ENCODE measurements around the gene RBL1.

Gene RBL1

GRCh38 chr20:36992802-36993334 lies 102.9 kb downstream of the RBL1 start:
- H3K36me3 ChIP-seq (ENCODE audit: control insufficient read depth, insufficient read depth, low read length) = peaks cover 33% of the 10 kb centered on the region
- H3K4me3 ChIP-seq (ENCODE audit: low read depth, low read length) = no peak overlapping the region
- H3K9ac ChIP-seq (ENCODE audit: low read length) = no peak overlapping the region

GRCh38 chr20:36991703-36992102 lies 104.1 kb downstream of the RBL1 start:
- H3K4me3 ChIP-seq (ENCODE audit: low read depth, low read length) = no peak overlapping the region
- peaks cover 31% of the 10 kb centered on the region for H3K9me3 ChIP-seq (ENCODE audit: control insufficient read depth, insufficient read depth, low read depth, low read length)
- H3K36me3 ChIP-seq (ENCODE audit: control insufficient read depth, insufficient read depth, low read length) = peaks cover 22% of the 10 kb centered on the region
- H3K27me3 ChIP-seq (ENCODE audit: control insufficient read depth, insufficient read depth, low read length) = no peaks in the 10 kb centered on the region
- no peak overlapping the region for H3K9ac ChIP-seq (ENCODE audit: low read length)
- no peak overlapping the region for H3K27ac ChIP-seq (ENCODE audit: low read depth, low read length)
- peaks cover 5% of the 10 kb centered on the region; the same call in 1 of the 2 replicates for H3K4me1 ChIP-seq (ENCODE audit: control insufficient read depth, insufficient read depth, low read length)

More at GRCh38 chr20:36992802-36993334, 102.9 kb downstream of the RBL1 start:
- no peak overlapping the region for H3K27ac ChIP-seq (ENCODE audit: low read depth, low read length)
- H3K27me3 ChIP-seq (ENCODE audit: control insufficient read depth, insufficient read depth, low read length) = no peaks in the 10 kb centered on the region
- H3K9me3 ChIP-seq (ENCODE audit: control insufficient read depth, insufficient read depth, low read depth, low read length) = peaks cover 40% of the 10 kb centered on the region
- peaks cover 5% of the 10 kb centered on the region; the same call in 1 of the 2 replicates for H3K4me1 ChIP-seq (ENCODE audit: control insufficient read depth, insufficient read depth, low read length)

GRCh38 chr20:36989797-36990196 lies 106.0 kb downstream of the RBL1 start:
- H3K9me3 ChIP-seq (ENCODE audit: control insufficient read depth, insufficient read depth, low read depth, low read length) = peaks cover 18% of the 10 kb centered on the region
- no peak overlapping the region for H3K27ac ChIP-seq (ENCODE audit: low read depth, low read length)
- peaks cover 5% of the 10 kb centered on the region; the same call in 1 of the 2 replicates for H3K4me1 ChIP-seq (ENCODE audit: control insufficient read depth, insufficient read depth, low read length)
- no peak overlapping the region for H3K9ac ChIP-seq (ENCODE audit: low read length)
- H3K36me3 ChIP-seq (ENCODE audit: control insufficient read depth, insufficient read depth, low read length) = peaks cover 6% of the 10 kb centered on the region
- no peaks in the 10 kb centered on the region for H3K27me3 ChIP-seq (ENCODE audit: control insufficient read depth, insufficient read depth, low read length)
- H3K4me3 ChIP-seq (ENCODE audit: low read depth, low read length) = no peak overlapping the region

GRCh38 chr20:36988494-36988966 lies 107.3 kb downstream of the RBL1 start:
- H3K9ac ChIP-seq (ENCODE audit: low read length) = no peak overlapping the region
- peaks cover 9% of the 10 kb centered on the region for H3K9me3 ChIP-seq (ENCODE audit: control insufficient read depth, insufficient read depth, low read depth, low read length)
- no peaks in the 10 kb centered on the region for H3K27me3 ChIP-seq (ENCODE audit: control insufficient read depth, insufficient read depth, low read length)
- no peak overlapping the region for H3K4me3 ChIP-seq (ENCODE audit: low read depth, low read length)
- no peak overlapping the region for H3K27ac ChIP-seq (ENCODE audit: low read depth, low read length)
- peaks cover 5% of the 10 kb centered on the region; the same call in 1 of the 2 replicates for H3K4me1 ChIP-seq (ENCODE audit: control insufficient read depth, insufficient read depth, low read length)
- H3K36me3 ChIP-seq (ENCODE audit: control insufficient read depth, insufficient read depth, low read length) = no peaks in the 10 kb centered on the region

- Histone ChIP-seq H3K9ac (ENCODE audit: low read length) (no peak overlapping the region), H3K4me3 (ENCODE audit: low read depth, low read length) (no peak overlapping the region), H3K36me3 (ENCODE audit: control insufficient read depth, insufficient read depth, low read length) (no peaks in the 10 kb centered on the region), H3K27ac (ENCODE audit: low read depth, low read length) (no peak overlapping the region), H3K9me3 (ENCODE audit: control insufficient read depth, insufficient read depth, low read depth, low read length) (no peaks in the 10 kb centered on the region), H3K27me3 (ENCODE audit: control insufficient read depth, insufficient read depth, low read length) (no peaks in the 10 kb centered on the region), H3K4me1 (ENCODE audit: control insufficient read depth, insufficient read depth, low read length) (no peaks in the 10 kb centered on the region)
These were observed 111.5 kb downstream of the RBL1 start for GRCh38 chr20:36984257-36984638.

- Histone ChIP-seq H3K36me3 (ENCODE audit: control insufficient read depth, insufficient read depth, low read length) (no peaks in the 10 kb centered on the region), H3K9me3 (ENCODE audit: control insufficient read depth, insufficient read depth, low read depth, low read length) (0 out of 2 replicates have a peak, but pooled peaks cover 3% of the 10 kb centered on the region), H3K27me3 (ENCODE audit: control insufficient read depth, insufficient read depth, low read length) (no peaks in the 10 kb centered on the region), H3K4me3 (ENCODE audit: low read depth, low read length) (no peak overlapping the region), H3K27ac (ENCODE audit: low read depth, low read length) (no peak overlapping the region), H3K9ac (ENCODE audit: low read length) (no peak overlapping the region), H3K4me1 (ENCODE audit: control insufficient read depth, insufficient read depth, low read length) (no peaks in the 10 kb centered on the region)
These were observed 120.5 kb downstream of the RBL1 start for GRCh38 chr20:36975099-36975818.

GRCh38 chr20:36974660-36975059 lies 121.1 kb downstream of the RBL1 start:
- Histone ChIP-seq H3K36me3 (ENCODE audit: control insufficient read depth, insufficient read depth, low read length) (no peaks in the 10 kb centered on the region), H3K4me3 (ENCODE audit: low read depth, low read length) (no peak overlapping the region), H3K4me1 (ENCODE audit: control insufficient read depth, insufficient read depth, low read length) (no peaks in the 10 kb centered on the region), H3K27ac (ENCODE audit: low read depth, low read length) (no peak overlapping the region), H3K9me3 (ENCODE audit: control insufficient read depth, insufficient read depth, low read depth, low read length) (peaks cover 5% of the 10 kb centered on the region; the same call in 1 of the 2 replicates), H3K27me3 (ENCODE audit: control insufficient read depth, insufficient read depth, low read length) (no peaks in the 10 kb centered on the region), H3K9ac (ENCODE audit: low read length) (no peak overlapping the region)

- H3K4me3 ChIP-seq (ENCODE audit: low read depth, low read length) = no peak overlapping the region
- no peaks in the 10 kb centered on the region for H3K36me3 ChIP-seq (ENCODE audit: control insufficient read depth, insufficient read depth, low read length)
- H3K4me1 ChIP-seq (ENCODE audit: control insufficient read depth, insufficient read depth, low read length) = 0 out of 2 replicates have a peak, but pooled peaks cover 5% of the 10 kb centered on the region
- H3K27ac ChIP-seq (ENCODE audit: low read depth, low read length) = no peak overlapping the region
- H3K9ac ChIP-seq (ENCODE audit: low read length) = no peak overlapping the region
- H3K27me3 ChIP-seq (ENCODE audit: control insufficient read depth, insufficient read depth, low read length) = no peaks in the 10 kb centered on the region
- H3K9me3 ChIP-seq (ENCODE audit: control insufficient read depth, insufficient read depth, low read depth, low read length) = peaks cover 5% of the 10 kb centered on the region; the same call in 1 of the 2 replicates
These were observed 124.7 kb downstream of the RBL1 start for GRCh38 chr20:36971103-36971502.

GRCh38 chr20:36969478-36970186 lies 126.2 kb downstream of the RBL1 start:
- H3K36me3 ChIP-seq (ENCODE audit: control insufficient read depth, insufficient read depth, low read length) = no peaks in the 10 kb centered on the region
- peaks cover 5% of the 10 kb centered on the region; the same call in 1 of the 2 replicates for H3K9me3 ChIP-seq (ENCODE audit: control insufficient read depth, insufficient read depth, low read depth, low read length)
- no peak overlapping the region for H3K4me3 ChIP-seq (ENCODE audit: low read depth, low read length)
- 0 out of 2 replicates have a peak, but pooled peaks cover 5% of the 10 kb centered on the region for H3K4me1 ChIP-seq (ENCODE audit: control insufficient read depth, insufficient read depth, low read length)
- H3K9ac ChIP-seq (ENCODE audit: low read length) = no peak overlapping the region
- no peaks in the 10 kb centered on the region for H3K27me3 ChIP-seq (ENCODE audit: control insufficient read depth, insufficient read depth, low read length)
- H3K27ac ChIP-seq (ENCODE audit: low read depth, low read length) = no peak overlapping the region

- Histone ChIP-seq H3K27me3 (ENCODE audit: control insufficient read depth, insufficient read depth, low read length) (no peaks in the 10 kb centered on the region), H3K27ac (ENCODE audit: low read depth, low read length) (no peak overlapping the region), H3K9me3 (ENCODE audit: control insufficient read depth, insufficient read depth, low read depth, low read length) (peaks cover 5% of the 10 kb centered on the region; the same call in 1 of the 2 replicates), H3K4me1 (ENCODE audit: control insufficient read depth, insufficient read depth, low read length) (0 out of 2 replicates have a peak, but pooled peaks cover 5% of the 10 kb centered on the region), H3K4me3 (ENCODE audit: low read depth, low read length) (no peak overlapping the region), H3K9ac (ENCODE audit: low read length) (no peak overlapping the region), H3K36me3 (ENCODE audit: control insufficient read depth, insufficient read depth, low read length) (no peaks in the 10 kb centered on the region)
These were observed 126.7 kb downstream of the RBL1 start for GRCh38 chr20:36969051-36969450.

GRCh38 chr20:36967636-36968035 lies 128.2 kb downstream of the RBL1 start:
- Histone ChIP-seq H3K9ac (ENCODE audit: low read length) (no peak overlapping the region), H3K4me1 (ENCODE audit: control insufficient read depth, insufficient read depth, low read length) (0 out of 2 replicates have a peak, but pooled peaks cover 5% of the 10 kb centered on the region), H3K36me3 (ENCODE audit: control insufficient read depth, insufficient read depth, low read length) (no peaks in the 10 kb centered on the region), H3K27ac (ENCODE audit: low read depth, low read length) (no peak overlapping the region), H3K27me3 (ENCODE audit: control insufficient read depth, insufficient read depth, low read length) (no peaks in the 10 kb centered on the region), H3K9me3 (ENCODE audit: control insufficient read depth, insufficient read depth, low read depth, low read length) (peaks cover 16% of the 10 kb centered on the region), H3K4me3 (ENCODE audit: low read depth, low read length) (no peak overlapping the region)
